Measurements from ENCODE around the gene ARL15.
A peak's percentile ranks its signal among the peaks of the same experiment; 100 is the strongest.
"Not testable (repeated sequence)": the region's sequence is repeated elsewhere in the genome, so short reads cannot be mapped to it uniquely, and the experiment has no call there.

ARL15 gene

DNA sequence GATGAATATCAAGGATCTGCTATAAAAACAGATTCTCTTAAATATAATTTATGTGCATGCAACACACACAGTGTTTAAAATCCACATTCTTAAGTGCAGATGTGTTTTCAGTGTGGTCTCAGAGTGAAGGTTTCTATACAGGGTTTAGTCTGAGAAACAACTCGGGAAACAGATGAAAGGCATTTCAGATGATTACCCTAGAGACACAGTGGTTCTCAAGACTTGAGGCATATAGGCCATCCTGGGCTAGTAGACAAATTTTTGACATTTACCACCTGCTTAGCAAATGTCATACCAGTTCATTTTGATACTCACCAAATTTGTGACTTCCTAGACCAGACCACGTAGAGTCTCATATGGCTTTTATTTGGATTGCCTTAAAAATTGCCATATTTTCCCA lies 216.5 kb downstream of the ARL15 start:
- DNase-seq (ENCODE audit: low read depth in 2 of 2) = no peak

DNA sequence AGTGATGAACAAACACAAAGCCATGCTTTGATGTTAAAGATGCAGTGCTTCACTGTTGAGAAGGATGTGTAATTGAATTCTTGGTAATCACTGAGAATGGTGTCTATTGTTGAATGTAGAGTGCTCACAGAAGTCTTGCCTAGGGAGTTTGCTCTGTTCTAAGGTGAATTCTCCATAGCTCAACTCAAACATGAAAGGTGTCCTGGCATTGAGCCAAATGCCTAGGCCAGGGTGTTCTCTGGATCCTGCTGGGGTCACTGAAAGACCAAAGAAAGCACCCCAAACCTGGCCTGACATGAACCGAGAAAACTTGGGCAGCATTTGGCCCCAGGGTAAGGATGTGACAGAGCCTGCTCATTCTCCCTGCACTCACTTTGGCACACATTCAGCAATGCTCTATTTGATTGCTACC lies 217.3 kb downstream of the ARL15 start:
- DNase-seq (ENCODE audit: low read depth in 2 of 2) = no peak

- DNase-seq (ENCODE audit: low read depth in 2 of 2) = no peak
Observed at GRCh38 chr5:54091307-54092130, 218.9 kb downstream of the ARL15 start.

- peak; percentile 80 to 87 for DNase-seq (ENCODE audit: low read depth in 2 of 2)
Observed at GRCh38 chr5:54090495-54091120, 219.8 kb downstream of the ARL15 start.

DNA sequence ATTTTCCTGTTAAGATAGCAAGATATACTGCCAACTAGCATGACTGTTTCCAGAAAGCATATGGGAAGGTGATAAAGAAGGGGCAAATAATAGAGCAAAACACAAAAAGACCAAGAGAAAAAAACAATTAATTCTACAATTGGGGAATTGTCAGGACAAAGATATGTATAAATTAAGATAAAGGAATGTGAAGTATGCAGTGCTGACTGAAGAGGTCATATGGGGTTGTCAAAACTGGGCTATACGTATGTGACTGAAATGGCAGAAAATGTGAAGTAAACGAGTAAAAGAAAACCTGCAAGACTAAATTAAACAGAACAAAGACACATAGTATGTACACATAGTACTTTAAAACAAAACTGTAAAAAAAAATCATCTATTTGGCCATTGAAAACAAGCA lies 222.3 kb downstream of the ARL15 start:
- no peak for DNase-seq (ENCODE audit: low read depth in 2 of 2)

GRCh38 chr5:54087436-54087835 lies 222.9 kb downstream of the ARL15 start:
- peak; percentile 78 to 82 for DNase-seq (ENCODE audit: low read depth in 2 of 2)

DNA sequence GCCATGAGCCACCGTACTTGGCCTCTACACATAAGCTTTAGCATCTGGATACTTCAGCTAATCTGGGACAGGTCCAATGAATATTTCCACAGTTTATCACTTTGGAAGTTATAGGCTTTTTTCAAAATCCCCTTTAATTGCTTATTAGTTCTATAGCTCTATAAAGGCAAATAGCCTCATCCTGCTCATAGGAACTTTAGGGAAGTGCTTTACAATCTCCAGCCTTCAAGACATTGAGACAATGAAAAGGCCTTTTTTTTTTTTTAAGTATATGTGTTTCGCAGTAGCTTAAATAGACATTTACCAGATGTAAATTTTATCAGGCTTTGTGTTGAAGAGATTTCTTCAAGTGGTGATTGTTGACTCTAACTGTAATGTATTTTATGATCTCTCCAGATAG lies 224.2 kb downstream of the ARL15 start:
- no peak for DNase-seq (ENCODE audit: low read depth in 2 of 2)

- DNase-seq (ENCODE audit: low read depth in 2 of 2) = no peak
Observed at GRCh38 chr5:54084696-54085095, 225.7 kb downstream of the ARL15 start.

- no peak for DNase-seq (ENCODE audit: low read depth in 2 of 2)
Observed at GRCh38 chr5:54083851-54084250, 226.5 kb downstream of the ARL15 start.

DNA sequence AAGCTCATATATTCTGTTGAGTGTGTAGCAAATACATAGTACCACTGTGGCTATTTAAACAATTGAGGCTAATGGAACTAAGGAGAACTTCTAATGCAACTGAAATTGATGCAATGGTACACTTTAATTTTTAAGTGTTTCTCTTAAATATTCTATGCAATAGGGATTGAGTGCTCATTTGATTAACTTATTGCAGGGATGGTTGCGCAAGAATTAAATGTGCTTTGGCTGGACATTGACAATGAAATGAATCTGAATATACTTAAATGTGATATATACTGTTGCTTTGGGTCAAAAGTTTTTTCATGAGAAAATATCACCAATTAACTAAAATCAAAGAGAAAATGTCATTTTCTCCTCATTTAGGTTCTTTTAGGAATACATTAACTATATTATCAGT lies 227.1 kb downstream of the ARL15 start:
- DNase-seq (ENCODE audit: low read depth in 2 of 2) = no peak

DNA sequence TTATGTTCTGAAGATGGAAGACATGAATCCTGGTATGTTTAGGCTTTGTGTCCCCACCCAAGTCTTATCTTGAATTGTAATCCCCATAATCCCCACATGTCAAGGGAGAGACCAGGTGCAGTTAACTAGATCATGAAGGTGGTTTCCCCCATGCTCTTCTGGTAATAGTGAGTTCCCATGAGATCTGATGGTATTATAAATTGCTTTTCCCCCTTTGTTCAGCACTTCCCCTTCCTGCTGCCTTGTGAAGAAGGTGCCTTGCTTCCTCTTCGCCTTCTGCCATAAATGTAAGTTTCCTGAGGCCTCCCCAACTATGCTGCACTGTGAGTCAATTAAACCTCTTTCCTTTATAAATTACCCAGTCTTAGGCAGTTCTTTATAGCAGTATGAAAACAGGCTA lies 229.0 kb downstream of the ARL15 start:
- DNase-seq (ENCODE audit: low read depth in 2 of 2) = no peak

GRCh38 chr5:54080831-54081230 lies 229.5 kb downstream of the ARL15 start:
- DNase-seq (ENCODE audit: low read depth in 2 of 2) = no peak

DNA sequence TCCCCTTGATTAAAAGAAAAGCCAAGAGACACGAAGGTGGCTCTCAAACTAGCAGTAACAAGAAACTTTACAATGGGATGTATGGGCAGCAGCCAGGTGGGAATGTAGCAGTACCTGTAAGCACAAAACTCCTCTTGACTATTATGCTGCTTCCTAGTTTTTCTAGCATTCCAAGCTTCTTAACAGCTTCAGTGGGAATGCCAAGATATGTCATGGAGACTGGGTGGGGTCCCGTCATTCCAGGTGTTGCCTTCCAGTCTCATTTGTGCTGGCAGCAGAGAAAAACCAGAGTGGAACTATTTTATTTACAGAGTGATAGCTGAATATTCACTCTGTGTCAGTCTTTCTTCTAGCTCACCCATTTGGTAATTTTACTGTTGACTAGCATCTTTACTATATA lies 236.6 kb downstream of the ARL15 start:
- DNase-seq (ENCODE audit: low read depth in 2 of 2) = no peak

DNA sequence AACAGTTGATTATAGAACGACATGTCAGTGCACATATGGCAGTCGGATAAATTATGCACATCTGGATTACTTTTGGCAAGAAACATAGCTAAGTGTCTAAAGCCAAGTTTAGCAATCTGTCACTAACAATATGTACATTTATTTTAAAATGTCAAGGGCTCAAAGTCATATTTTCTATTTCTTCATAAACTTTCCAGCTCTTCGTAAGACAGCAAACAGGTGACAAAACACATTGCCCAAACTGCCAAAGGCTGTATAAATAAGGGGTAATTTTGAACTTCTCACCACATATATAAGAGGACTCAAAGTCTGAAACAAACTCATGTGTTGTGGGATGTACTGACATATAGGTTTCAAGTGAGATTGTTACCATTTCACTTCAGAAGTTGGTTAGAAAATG lies 237.2 kb downstream of the ARL15 start:
- no peak for DNase-seq (ENCODE audit: low read depth in 2 of 2)

DNA sequence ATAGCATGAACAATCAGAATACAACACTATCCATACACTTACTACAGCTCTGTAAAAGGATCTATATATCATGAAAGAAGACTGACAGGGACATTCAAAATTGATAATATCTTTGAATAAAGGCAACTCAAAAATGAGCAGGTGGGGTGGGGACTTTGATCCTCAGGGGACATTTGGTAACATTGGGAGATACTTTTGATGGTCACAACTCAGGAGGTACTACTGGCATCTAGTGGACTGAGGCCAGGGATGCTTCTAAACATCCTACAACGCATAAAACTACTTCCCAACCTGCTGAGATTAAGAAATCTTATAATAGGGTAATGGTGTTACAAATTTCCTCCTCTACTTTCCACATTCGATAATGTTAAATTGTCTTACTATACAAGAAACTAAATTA lies 243.9 kb downstream of the ARL15 start:
- DNase-seq (ENCODE audit: low read depth in 2 of 2) = no peak

DNA sequence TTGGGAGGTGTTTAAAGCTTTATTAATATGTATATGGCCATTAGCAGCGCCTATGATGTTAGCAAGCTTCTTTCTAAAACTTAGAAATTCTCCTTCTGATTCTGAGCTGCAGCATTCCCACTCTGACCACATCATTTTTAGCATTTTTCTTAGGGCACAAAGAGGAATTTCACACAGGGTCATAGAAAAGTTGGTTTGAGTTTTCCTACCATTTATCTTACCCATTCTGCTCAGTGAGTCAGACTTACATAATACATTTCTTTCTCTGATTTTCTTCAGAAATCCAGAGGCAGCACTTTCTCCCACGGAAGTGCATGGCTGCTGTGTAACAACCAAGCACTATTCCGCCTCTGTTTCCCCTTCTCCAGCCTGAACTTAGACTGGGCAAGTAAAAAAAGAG lies 246.6 kb downstream of the ARL15 start:
- DNase-seq (ENCODE audit: low read depth in 2 of 2) = peak; percentile 80 to 81

GRCh38 chr5:54062958-54063357 lies 247.4 kb downstream of the ARL15 start:
- DNase-seq (ENCODE audit: low read depth in 2 of 2) = peak; percentile 94 to 96

GRCh38 chr5:54060919-54061318 lies 249.5 kb downstream of the ARL15 start:
- DNase-seq (ENCODE audit: low read depth in 2 of 2) = not testable (repeated sequence)

- DNase-seq (ENCODE audit: low read depth in 2 of 2) = peak; percentile 61 to 64
Observed at GRCh38 chr5:54049963-54050362, 260.4 kb downstream of the ARL15 start.

- DNase-seq (ENCODE audit: low read depth in 2 of 2) = no peak
Observed at GRCh38 chr5:54049144-54049543, 261.2 kb downstream of the ARL15 start.

DNA sequence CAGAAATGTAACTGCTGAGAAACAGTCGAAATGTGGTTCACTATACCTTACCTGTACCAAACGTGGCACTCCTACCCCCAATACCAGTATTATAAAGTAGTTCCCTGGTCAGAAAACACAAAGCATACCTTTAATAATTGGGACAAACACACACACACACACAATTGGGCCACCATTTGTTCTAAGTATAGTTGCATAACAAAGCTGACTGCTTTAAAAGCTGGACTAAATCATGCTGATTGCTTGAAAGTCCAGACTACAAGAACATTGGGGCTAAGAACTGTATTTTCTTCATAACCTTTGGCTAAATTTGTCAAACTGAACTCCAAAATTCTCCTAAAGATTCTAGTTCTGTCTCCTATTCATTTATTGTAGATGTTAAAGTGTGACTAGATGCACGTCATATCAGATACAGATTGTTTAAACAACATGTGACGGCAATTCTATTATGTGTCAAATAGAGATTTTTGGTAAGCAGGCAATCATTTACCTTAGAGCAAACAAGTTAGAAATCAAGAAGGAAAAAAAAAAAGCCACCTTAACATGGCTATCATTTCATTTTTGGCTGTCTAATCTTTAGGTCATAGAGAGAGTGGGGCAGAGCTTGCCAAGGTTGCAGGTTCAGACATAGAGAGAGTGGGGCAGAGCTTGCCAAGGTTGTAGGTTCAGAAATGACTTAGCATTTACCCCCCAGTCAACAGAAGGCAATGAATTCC lies 265.1 kb downstream of the ARL15 start:
- DNase-seq (ENCODE audit: low read depth in 2 of 2) = no peak

- DNase-seq (ENCODE audit: low read depth in 2 of 2) = not testable (repeated sequence)
Observed at GRCh38 chr5:54044276-54044675, 266.1 kb downstream of the ARL15 start.

DNA sequence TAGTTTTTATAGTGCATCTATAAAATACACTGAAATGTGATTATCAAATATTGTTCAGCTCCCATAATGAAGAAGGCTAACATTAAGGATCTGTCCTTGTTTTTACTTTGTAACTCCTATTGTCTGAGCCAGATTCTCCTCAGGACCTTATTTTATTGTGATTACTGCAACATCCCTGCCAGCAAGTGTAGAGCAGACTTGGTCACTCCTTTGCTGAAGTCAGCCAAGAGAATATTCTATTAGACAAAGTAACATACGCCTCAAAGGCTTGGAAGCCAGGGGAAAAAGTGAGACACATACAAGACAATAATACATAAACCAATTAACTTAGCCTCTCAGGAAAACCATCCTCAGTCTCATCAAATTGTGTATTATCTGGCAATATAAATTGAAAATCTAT lies 269.6 kb downstream of the ARL15 start:
- no peak for DNase-seq (ENCODE audit: low read depth in 2 of 2)
